ENCODE measurements around the gene FRYL. TPM values are rescaled to one million over a fixed set of nuclear protein-coding genes. Genes with fewer than 3 reads are reported as not detected.

The FRYL gene
- total and polyA plus RNA-seq, 4 experiments from 2014 or later = 17.1 to 134 (median 83.7) TPM

DNA sequence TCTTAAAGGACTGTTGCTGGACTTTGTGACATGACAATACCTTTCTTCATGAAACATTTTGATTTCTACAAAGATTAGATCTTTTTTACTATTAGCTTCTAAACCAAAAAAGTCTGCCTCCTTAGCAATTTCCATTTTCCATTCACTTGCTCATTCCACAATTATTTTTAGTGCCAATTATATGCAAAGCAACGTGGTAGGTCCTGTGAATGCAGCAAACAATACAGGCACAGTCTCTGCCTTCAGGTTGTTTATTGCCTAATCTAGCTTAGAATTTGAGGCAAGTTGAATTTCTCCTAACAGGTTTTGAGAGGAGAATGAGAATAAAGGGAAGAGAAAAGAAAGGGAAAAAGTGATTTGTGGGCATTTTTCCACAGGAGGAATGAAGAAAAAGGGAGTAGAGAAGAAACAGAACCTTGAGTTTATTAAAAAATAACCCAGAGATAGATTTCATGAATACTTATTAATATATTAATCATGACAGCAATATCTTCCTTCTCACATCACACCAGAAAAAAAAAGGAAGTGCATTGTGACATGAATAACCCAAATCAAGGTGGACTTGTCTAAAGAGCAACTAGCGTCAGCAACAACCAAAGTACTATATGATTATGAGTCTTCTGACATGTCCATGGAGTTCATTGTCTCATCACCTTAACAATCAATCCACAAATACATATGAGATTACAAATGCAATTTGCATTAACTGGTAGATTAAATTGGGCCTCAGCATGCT is 16.3 kb upstream of the FRYL start:
- H3K27ac ChIP-seq (ENCODE audit: low read depth, low read length) = no peak overlapping the region
- no peak for DNase-seq
- H3K36me3 ChIP-seq (ENCODE audit: insufficient read depth, low read length) = no peaks in the 10 kb centered on the region
- no peak overlapping the region for H3K4me3 ChIP-seq (ENCODE audit: low read length in 2 of 2)
- no peak overlapping the region for H3K27ac Mint-ChIP-seq
- intact Hi-C loops (cut with micrococcal nuclease) = no loop called here
- no peaks in the 10 kb centered on the region for H3K4me1 ChIP-seq (ENCODE audit: insufficient read depth, low read length)
- peaks cover 1 to 2% of the 10 kb centered on the region in 2 donors for H3K27me3 Mint-ChIP-seq
- no peak overlapping the region for H3K4me3 Mint-ChIP-seq
- peaks cover 0 to 1% (median 0%) of the 10 kb centered on the region in 4 donors for H3K4me1 Mint-ChIP-seq
- CTCF ChIA-PET (ENCODE audit: partially characterized antibody) = no interaction called here
- H3K9me3 Mint-ChIP-seq = no peaks in the 10 kb centered on the region
- no peaks in the 10 kb centered on the region for H3K27me3 ChIP-seq (ENCODE audit: insufficient read depth, low read length)
- no peaks in the 10 kb centered on the region for H3K9me3 ChIP-seq (ENCODE audit: control insufficient read depth in 1 of 2, low read length in 2 of 2)
- H3K36me3 Mint-ChIP-seq = no peaks in the 10 kb centered on the region
- POLR2A ChIA-PET (ENCODE audit: partially characterized antibody) = no interaction called here

DNA sequence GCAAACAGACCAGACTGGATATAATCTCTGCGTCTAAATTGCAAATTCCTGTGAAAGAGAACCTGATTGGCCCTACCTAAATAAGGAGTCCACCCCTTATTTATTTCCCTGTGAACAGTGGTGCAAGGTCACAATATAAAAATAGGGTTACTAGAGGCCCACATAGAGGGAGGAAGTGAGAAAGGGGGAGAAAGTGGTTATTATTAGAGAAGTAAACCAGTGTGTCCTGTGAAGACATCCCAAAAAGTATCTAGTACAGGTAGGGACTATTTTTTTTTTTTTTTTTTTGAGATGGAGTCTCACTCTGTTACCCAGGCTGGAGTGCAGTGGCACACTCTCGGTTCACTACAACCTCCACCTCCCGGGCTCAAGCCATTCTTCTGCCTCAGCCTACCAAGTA is 15.0 kb upstream of the FRYL start:
- no peaks in the 10 kb centered on the region for H3K36me3 Mint-ChIP-seq
- H3K9me3 Mint-ChIP-seq = no peaks in the 10 kb centered on the region
- H3K27me3 Mint-ChIP-seq = peaks cover 1 to 2% of the 10 kb centered on the region in 2 donors
- no peaks in the 10 kb centered on the region for H3K9me3 ChIP-seq (ENCODE audit: control insufficient read depth in 1 of 2, low read length in 2 of 2)
- no peak overlapping the region for H3K4me3 ChIP-seq (ENCODE audit: low read length in 2 of 2)
- H3K27ac Mint-ChIP-seq = no peak overlapping the region
- peaks cover 0 to 1% (median 0%) of the 10 kb centered on the region in 4 donors for H3K4me1 Mint-ChIP-seq
- CTCF ChIA-PET (ENCODE audit: partially characterized antibody) = no interaction called here
- intact Hi-C loops (cut with micrococcal nuclease) = no loop called here
- H3K27ac ChIP-seq (ENCODE audit: low read depth, low read length) = no peak overlapping the region
- DNase-seq = no peak
- POLR2A ChIA-PET (ENCODE audit: partially characterized antibody) = no interaction called here
- H3K36me3 ChIP-seq (ENCODE audit: insufficient read depth, low read length) = no peaks in the 10 kb centered on the region
- H3K27me3 ChIP-seq (ENCODE audit: insufficient read depth, low read length) = no peaks in the 10 kb centered on the region
- no peak overlapping the region for H3K4me3 Mint-ChIP-seq
- H3K4me1 ChIP-seq (ENCODE audit: insufficient read depth, low read length) = no peaks in the 10 kb centered on the region

DNA sequence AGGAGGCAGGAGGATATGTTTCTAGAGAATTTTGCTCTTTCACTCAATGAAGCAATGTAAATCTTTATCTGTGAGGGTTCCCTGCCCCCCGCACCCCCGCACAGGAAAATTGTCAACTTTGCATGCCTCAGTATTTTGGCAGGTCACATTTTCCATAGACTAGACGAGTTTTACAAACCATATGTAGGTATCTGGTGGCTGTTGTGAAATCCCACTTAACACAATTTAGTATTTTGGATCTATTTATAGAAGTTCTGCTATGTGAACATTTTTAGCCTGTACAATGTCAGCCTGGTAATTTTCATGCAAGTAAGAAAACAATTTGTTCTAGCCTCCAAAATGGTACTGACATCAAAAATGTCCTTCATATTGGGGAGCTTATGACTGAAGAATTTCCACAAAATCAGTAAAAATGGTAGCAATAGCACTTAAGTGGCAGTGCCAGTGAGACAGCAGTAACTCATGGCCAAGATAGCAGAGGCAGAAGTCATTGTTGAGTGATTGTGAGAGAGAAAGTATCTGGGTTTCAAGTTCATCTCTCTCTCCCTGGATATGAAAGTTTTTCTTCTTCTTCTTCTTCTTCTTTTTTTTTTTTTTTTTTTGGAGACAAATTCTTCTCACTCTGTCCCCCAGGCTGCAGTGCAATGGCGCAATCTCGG is 12.4 kb upstream of the FRYL start:
- no peaks in the 10 kb centered on the region for H3K9me3 Mint-ChIP-seq
- no peaks in the 10 kb centered on the region for H3K4me1 Mint-ChIP-seq
- no peak overlapping the region for H3K4me3 Mint-ChIP-seq
- DNase-seq = no peak
- no peak overlapping the region for H3K4me3 ChIP-seq (ENCODE audit: low read length in 2 of 2)
- no peaks in the 10 kb centered on the region for H3K36me3 ChIP-seq (ENCODE audit: insufficient read depth, low read length)
- H3K27me3 ChIP-seq (ENCODE audit: insufficient read depth, low read length) = no peaks in the 10 kb centered on the region
- H3K27me3 Mint-ChIP-seq = no peaks in the 10 kb centered on the region
- no peaks in the 10 kb centered on the region for H3K36me3 Mint-ChIP-seq
- no peaks in the 10 kb centered on the region for H3K4me1 ChIP-seq (ENCODE audit: insufficient read depth, low read length)
- ChIA-PET CTCF (ENCODE audit: partially characterized antibody) (interaction anchor here (0.7 kb wide), 1 partner anchor 21 kb away, joined by 3 read pairs; no protein-coding TSS in a partner anchor), POLR2A (ENCODE audit: partially characterized antibody) (no interaction called here)
- no peaks in the 10 kb centered on the region for H3K9me3 ChIP-seq (ENCODE audit: control insufficient read depth in 1 of 2, low read length in 2 of 2)
- no peak overlapping the region for H3K27ac Mint-ChIP-seq
- intact Hi-C loops (cut with micrococcal nuclease) = no loop called here
- H3K27ac ChIP-seq (ENCODE audit: low read depth, low read length) = no peak overlapping the region

DNA sequence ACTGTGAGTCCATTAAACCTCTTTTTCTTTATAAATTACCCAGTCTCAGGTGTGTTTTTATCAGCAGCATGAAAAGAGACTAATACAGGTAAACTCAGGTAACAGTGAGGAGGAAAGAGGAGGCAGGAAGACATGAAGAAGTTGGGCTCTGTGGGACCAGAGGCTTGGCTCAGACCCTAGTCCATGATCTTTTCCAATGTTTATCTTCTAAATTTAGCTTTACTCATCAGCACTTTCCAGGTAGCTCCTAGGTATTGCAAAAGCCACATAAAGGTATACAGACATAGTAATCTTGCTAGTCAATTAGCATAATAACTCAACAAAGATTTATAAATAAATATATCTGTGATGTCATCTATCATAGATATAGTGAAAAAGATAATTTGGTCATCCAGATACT is 11.2 kb upstream of the FRYL start:
- Histone ChIP-seq H3K4me3 (ENCODE audit: low read length in 2 of 2) (no peak overlapping the region), H3K27ac (ENCODE audit: low read depth, low read length) (no peak overlapping the region), H3K9me3 (ENCODE audit: control insufficient read depth in 1 of 2, low read length in 2 of 2) (no peaks in the 10 kb centered on the region), H3K36me3 (ENCODE audit: insufficient read depth, low read length) (no peaks in the 10 kb centered on the region), H3K4me1 (ENCODE audit: insufficient read depth, low read length) (no peaks in the 10 kb centered on the region), H3K27me3 (ENCODE audit: insufficient read depth, low read length) (no peaks in the 10 kb centered on the region)
- no peak overlapping the region for H3K4me3 Mint-ChIP-seq
- no peak overlapping the region for H3K27ac Mint-ChIP-seq
- H3K27me3 Mint-ChIP-seq = no peaks in the 10 kb centered on the region
- H3K36me3 Mint-ChIP-seq = no peaks in the 10 kb centered on the region
- intact Hi-C loops (cut with micrococcal nuclease) = no loop called here
- no peaks in the 10 kb centered on the region for H3K9me3 Mint-ChIP-seq
- CTCF ChIA-PET (ENCODE audit: partially characterized antibody) = no interaction called here
- POLR2A ChIA-PET (ENCODE audit: partially characterized antibody) = no interaction called here
- DNase-seq = no peak
- no peaks in the 10 kb centered on the region for H3K4me1 Mint-ChIP-seq

DNA sequence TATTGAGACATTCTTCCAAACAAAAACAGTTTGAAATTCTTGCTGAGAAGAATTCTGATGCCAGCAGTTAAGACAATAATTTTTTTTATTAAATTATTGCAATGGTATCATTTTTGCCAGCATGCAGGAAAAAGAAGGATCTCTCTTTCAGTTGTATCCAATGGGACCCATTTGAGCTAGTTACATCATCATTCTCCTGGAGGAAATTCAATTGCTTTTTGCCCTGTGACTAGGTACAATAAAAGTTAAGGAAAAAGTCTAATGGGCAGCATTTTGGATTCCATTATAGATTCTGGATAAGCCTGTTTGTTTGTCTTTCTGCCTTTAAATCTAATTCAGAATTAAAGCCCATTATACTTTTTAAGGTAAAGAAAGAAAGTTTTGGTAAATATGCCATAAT is 10.5 kb upstream of the FRYL start:
- POLR2A ChIA-PET (ENCODE audit: partially characterized antibody) = no interaction called here

DNA sequence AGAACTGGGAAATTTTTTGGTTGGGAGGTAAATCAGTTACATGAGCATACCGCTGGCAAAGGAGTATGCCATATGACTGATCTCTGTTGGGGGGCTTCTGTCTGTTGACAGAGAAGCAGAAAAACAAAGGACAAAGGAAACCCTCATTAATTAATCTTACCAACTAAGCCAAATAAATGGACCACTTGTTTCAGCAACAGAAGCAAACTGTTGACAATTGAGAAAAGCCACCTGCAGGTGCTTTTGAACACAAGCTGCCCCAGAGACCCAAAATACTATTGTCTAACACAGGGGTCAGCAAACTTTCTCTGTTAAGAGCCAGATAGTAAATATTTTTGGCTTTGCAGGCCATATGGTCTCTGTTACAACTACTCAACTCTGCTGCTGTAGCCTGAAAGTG is 7.0 kb upstream of the FRYL start:
- H3K27ac Mint-ChIP-seq = no peak overlapping the region
- Histone ChIP-seq H3K4me1 (ENCODE audit: insufficient read depth, low read length) (no peaks in the 10 kb centered on the region), H3K4me3 (ENCODE audit: low read length in 2 of 2) (no peak overlapping the region), H3K36me3 (ENCODE audit: insufficient read depth, low read length) (no peaks in the 10 kb centered on the region), H3K27me3 (ENCODE audit: insufficient read depth, low read length) (no peaks in the 10 kb centered on the region), H3K9me3 (ENCODE audit: control insufficient read depth in 1 of 2, low read length in 2 of 2) (no peaks in the 10 kb centered on the region), H3K27ac (ENCODE audit: low read depth, low read length) (no peak overlapping the region)
- H3K4me3 Mint-ChIP-seq = no peak overlapping the region
- H3K27me3 Mint-ChIP-seq = no peaks in the 10 kb centered on the region
- intact Hi-C loops (cut with micrococcal nuclease) = loop anchor here (10.0 kb wide), 1 partner anchor 652 kb away; the partner anchor contains the start of gene TXK
- ChIA-PET CTCF (ENCODE audit: partially characterized antibody) (interaction anchor here (1.4 kb wide), 1 partner anchor 8 kb away, joined by 3 read pairs; no protein-coding TSS in a partner anchor), POLR2A (ENCODE audit: partially characterized antibody) (no interaction called here)
- no peaks in the 10 kb centered on the region for H3K36me3 Mint-ChIP-seq
- no peak for DNase-seq
- H3K4me1 Mint-ChIP-seq = no peaks in the 10 kb centered on the region
- H3K9me3 Mint-ChIP-seq = no peaks in the 10 kb centered on the region

More for the DNA sequence above, 10.5 kb upstream of the FRYL start:
- Mint-ChIP-seq H3K9me3 (no peaks in the 10 kb centered on the region), H3K4me1 (no peaks in the 10 kb centered on the region), H3K27me3 (no peaks in the 10 kb centered on the region), H3K27ac (no peak overlapping the region), H3K36me3 (no peaks in the 10 kb centered on the region), H3K4me3 (no peak overlapping the region)
- H3K27ac ChIP-seq (ENCODE audit: low read depth, low read length) = no peak overlapping the region
- intact Hi-C loops (cut with micrococcal nuclease) = no loop called here
- H3K4me1 ChIP-seq (ENCODE audit: insufficient read depth, low read length) = no peaks in the 10 kb centered on the region
- no peaks in the 10 kb centered on the region for H3K27me3 ChIP-seq (ENCODE audit: insufficient read depth, low read length)
- CTCF ChIA-PET (ENCODE audit: partially characterized antibody) = no interaction called here
- no peaks in the 10 kb centered on the region for H3K36me3 ChIP-seq (ENCODE audit: insufficient read depth, low read length)
- H3K4me3 ChIP-seq (ENCODE audit: low read length in 2 of 2) = no peak overlapping the region
- DNase-seq = no peak
- H3K9me3 ChIP-seq (ENCODE audit: control insufficient read depth in 1 of 2, low read length in 2 of 2) = no peaks in the 10 kb centered on the region

DNA sequence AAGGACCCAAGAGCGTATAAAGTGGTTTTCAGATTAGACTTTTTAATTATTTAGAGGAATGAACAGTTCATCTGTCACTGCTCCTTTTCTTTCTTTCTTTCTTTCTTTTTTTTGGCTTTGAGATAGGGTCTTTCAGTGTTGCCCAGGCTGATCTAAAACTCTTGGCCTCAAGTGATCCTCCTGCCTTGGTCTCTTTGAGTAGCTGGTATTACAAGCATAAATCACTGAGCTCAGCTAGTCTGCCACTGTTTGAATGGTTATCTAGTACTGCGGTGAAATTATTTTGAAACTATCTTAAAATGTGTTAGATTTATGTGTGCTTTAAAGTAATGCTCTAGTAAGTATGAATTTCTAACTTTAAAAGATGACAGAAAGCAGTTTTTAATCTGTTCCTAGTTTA is 6.5 kb upstream of the FRYL start:
- no peak for DNase-seq
- intact Hi-C loops (cut with micrococcal nuclease) = loop anchor here (10.0 kb wide), 1 partner anchor 652 kb away; the partner anchor contains the start of gene TXK
- H3K36me3 Mint-ChIP-seq = no peaks in the 10 kb centered on the region

More for the DNA sequence above, 6.5 kb upstream of the FRYL start:
- no peak overlapping the region for H3K4me3 ChIP-seq (ENCODE audit: low read length in 2 of 2)
- H3K4me1 ChIP-seq (ENCODE audit: insufficient read depth, low read length) = no peaks in the 10 kb centered on the region
- peaks cover 0 to 1% (median under 1%) of the 10 kb centered on the region in 4 donors for H3K4me1 Mint-ChIP-seq
- H3K27me3 Mint-ChIP-seq = no peaks in the 10 kb centered on the region
- no peaks in the 10 kb centered on the region for H3K36me3 ChIP-seq (ENCODE audit: insufficient read depth, low read length)
- H3K27me3 ChIP-seq (ENCODE audit: insufficient read depth, low read length) = no peaks in the 10 kb centered on the region
- ChIA-PET CTCF (ENCODE audit: partially characterized antibody) (no interaction called here), POLR2A (ENCODE audit: partially characterized antibody) (no interaction called here)
- H3K27ac ChIP-seq (ENCODE audit: low read depth, low read length) = no peak overlapping the region
- H3K9me3 ChIP-seq (ENCODE audit: control insufficient read depth in 1 of 2, low read length in 2 of 2) = no peaks in the 10 kb centered on the region
- no peak overlapping the region for H3K4me3 Mint-ChIP-seq
- no peak overlapping the region for H3K27ac Mint-ChIP-seq
- H3K9me3 Mint-ChIP-seq = no peaks in the 10 kb centered on the region

Measured in CD4-positive, alpha-beta memory T cell (primary cell).